GM12891 (cell line): ENCODE data around the gene MAP2K7.

Experiments used
- PAX5 ChIP-seq: IDR thresholded peaks from 2 replicates; pipeline ENCODE4 v1.6.1; 2011; ENCODE audit warnings: low read length, moderate library complexity, mild to moderate bottlenecking; ENCODE audit not compliant: insufficient read depth, severe bottlenecking
- POLR2A ChIP-seq: IDR thresholded peaks from 2 replicates; pipeline ENCODE4 v1.6.1; 2011; ENCODE audit warnings: low read depth, low read length, control low read depth
- POLR2AphosphoS5 ChIP-seq: IDR thresholded peaks from 2 replicates; pipeline ENCODE4 v1.6.1; 2011; ENCODE audit warnings: low read depth, low read length, control low read depth
- SPI1 ChIP-seq: IDR thresholded peaks from 2 replicates; pipeline ENCODE4 v1.6.1; 2011; ENCODE audit warnings: low read depth, low read length, control low read depth
- TAF1 ChIP-seq: IDR thresholded peaks from 2 replicates; pipeline ENCODE4 v1.6.1; 2011; ENCODE audit warnings: low read depth, low read length, control low read depth

DNA sequence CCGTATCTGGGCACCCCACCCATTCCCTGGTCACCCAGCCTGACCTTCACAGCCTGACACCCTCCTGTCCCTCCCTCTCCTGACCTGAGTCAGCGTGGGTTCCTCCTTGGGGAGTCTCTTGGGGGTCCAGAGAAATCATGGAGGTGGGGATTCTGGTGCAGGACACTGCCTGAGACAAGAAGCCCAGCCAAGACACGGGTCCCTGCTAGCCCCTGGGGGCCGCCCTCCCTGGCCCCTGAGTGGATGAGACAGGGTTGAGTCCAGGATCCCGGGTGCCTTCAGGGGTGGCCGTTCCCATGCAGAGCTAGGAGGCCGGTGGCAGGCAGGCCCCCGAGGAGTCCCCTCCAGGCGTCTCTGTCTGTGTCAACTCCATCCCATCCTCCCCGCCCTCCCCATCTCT is 1.6 kb downstream of the MAP2K7 start:
- TF ChIP-seq POLR2A: no peak
- TF ChIP-seq POLR2AphosphoS5: no peak
- no peak for TF ChIP-seq SPI1
- no peak for TF ChIP-seq TAF1
- TF ChIP-seq PAX5: no peak
